K562 (cell line): Measurements from ENCODE around the gene SUGP1.

Source experiments
- ATF6 ChIP-seq: sonication (generic); formaldehyde crosslinking; IDR thresholded peaks from 2 replicates; pipeline ENCODE4 v1.4.0; 2020; ENCODE audit warnings: mild to moderate bottlenecking, missing genetic modification reagents
- BHLHE40 ChIP-seq: IDR thresholded peaks from 2 replicates; pipeline ENCODE4 v1.6.1; 2011; ENCODE audit warnings: low read length, improper control_type of control experiment
- ERF ChIP-seq: fragments of 450-650 bp; formaldehyde crosslinking; IDR thresholded peaks from 2 replicates; pipeline ENCODE4 v1.4.0; 2020; ENCODE audit warnings: mild to moderate bottlenecking, mixed read lengths
- JUN ChIP-seq, 2 experiments: sonication (generic) in 1 of 2; formaldehyde crosslinking in 1 of 2; IDR thresholded peaks; 2 replicates each; pipeline versions ENCODE4 v1.6.1 to v1.8.0; 2012 to 2022; ENCODE audit warnings: borderline replicate concordance in 2 of 2, mild to moderate bottlenecking in 2 of 2, improper control_type of control experiment in 1 of 2, low read depth in 1 of 2, low read length in 1 of 2, missing genetic modification reagents in 1 of 2
- LARP7 ChIP-seq: fragments of 450-650 bp; IDR thresholded peaks from 2 replicates; pipeline ENCODE4 v1.6.1; 2016
- MCM3 ChIP-seq: fragments of 450-650 bp; IDR thresholded peaks from 2 replicates; pipeline ENCODE4 v1.6.1; 2016
- POLR2A ChIP-seq: fragments of 450-650 bp; conservative IDR thresholded peaks from 2 replicates; pipeline ENCODE4 v1.6.1; 2016
- POLR2AphosphoS5 ChIP-seq: IDR thresholded peaks from 2 replicates; pipeline ENCODE4 v1.6.1; 2011; ENCODE audit warnings: mild to moderate bottlenecking, low read depth, low read length, moderate library complexity; ENCODE audit not compliant: control insufficient read depth, insufficient read depth
- SP1 ChIP-seq: sonication (generic); formaldehyde crosslinking; IDR thresholded peaks from 2 replicates; pipeline ENCODE4 v1.8.1; 2022; ENCODE audit warnings: mild to moderate bottlenecking, missing genetic modification reagents
- TEAD2 ChIP-seq: fragments of 450-650 bp; IDR thresholded peaks from 2 replicates; pipeline ENCODE4 v1.6.1; 2016; ENCODE audit warnings: missing genetic modification characterization, control low read depth, missing compliant biosample characterization
- TF ChIP-seq, protein P1 (sequence below): sonication (generic); formaldehyde crosslinking; IDR thresholded peaks from 2 replicates; pipeline ENCODE4 v1.8.1; 2023; ENCODE audit warnings: mild to moderate bottlenecking, missing genetic modification reagents
- TF ChIP-seq, protein P2 (sequence below): fragments of 450-650 bp; formaldehyde crosslinking; IDR thresholded peaks from 2 replicates; pipeline ENCODE4 v1.4.0; 2022; ENCODE audit warnings: missing genetic modification characterization
- TF ChIP-seq, protein P3 (sequence below): fragments of 450-650 bp; IDR thresholded peaks from 2 replicates; pipeline ENCODE4 v1.6.1; 2016; ENCODE audit warnings: low read depth, mild to moderate bottlenecking, moderate library complexity
- TF ChIP-seq, protein P4 (sequence below): fragments of 250-450 bp; sonication (Bioruptor Pico); IDR thresholded peaks from 2 replicates; pipeline ENCODE4 v1.9.0; 2021; ENCODE audit warnings: mild to moderate bottlenecking

GRCh38 chr19:19274716-19275565 lies 45.4 kb downstream of the SUGP1 start:
- TF ChIP-seq MCM3 (no peak), ATF6 (CRISPR knock-in tag) (no peak), SP1 (CRISPR knock-in tag) (no peak), BHLHE40 (no peak), ERF (CRISPR knock-in tag) (no peak), POLR2A (no peak; the same call in 1 of the 2 replicates), TEAD2 (tag) (no peak), JUN (IDR thresholded peaks at IDR 0.05; ENCODE audit: borderline replicate concordance, low read depth, low read length) (no peak), JUN (CRISPR knock-in tag; IDR thresholded peaks at IDR 0.05; ENCODE audit: borderline replicate concordance) (no peak), LARP7 (no peak), POLR2AphosphoS5 (no peak; the same call in 1 of the 2 replicates)
- TF ChIP-seq, protein P1, sequence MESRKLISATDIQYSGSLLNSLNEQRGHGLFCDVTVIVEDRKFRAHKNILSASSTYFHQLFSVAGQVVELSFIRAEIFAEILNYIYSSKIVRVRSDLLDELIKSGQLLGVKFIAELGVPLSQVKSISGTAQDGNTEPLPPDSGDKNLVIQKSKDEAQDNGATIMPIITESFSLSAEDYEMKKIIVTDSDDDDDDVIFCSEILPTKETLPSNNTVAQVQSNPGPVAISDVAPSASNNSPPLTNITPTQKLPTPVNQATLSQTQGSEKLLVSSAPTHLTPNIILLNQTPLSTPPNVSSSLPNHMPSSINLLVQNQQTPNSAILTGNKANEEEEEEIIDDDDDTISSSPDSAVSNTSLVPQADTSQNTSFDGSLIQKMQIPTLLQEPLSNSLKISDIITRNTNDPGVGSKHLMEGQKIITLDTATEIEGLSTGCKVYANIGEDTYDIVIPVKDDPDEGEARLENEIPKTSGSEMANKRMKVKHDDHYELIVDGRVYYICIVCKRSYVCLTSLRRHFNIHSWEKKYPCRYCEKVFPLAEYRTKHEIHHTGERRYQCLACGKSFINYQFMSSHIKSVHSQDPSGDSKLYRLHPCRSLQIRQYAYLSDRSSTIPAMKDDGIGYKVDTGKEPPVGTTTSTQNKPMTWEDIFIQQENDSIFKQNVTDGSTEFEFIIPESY: no peak
- TF ChIP-seq, protein P2, sequence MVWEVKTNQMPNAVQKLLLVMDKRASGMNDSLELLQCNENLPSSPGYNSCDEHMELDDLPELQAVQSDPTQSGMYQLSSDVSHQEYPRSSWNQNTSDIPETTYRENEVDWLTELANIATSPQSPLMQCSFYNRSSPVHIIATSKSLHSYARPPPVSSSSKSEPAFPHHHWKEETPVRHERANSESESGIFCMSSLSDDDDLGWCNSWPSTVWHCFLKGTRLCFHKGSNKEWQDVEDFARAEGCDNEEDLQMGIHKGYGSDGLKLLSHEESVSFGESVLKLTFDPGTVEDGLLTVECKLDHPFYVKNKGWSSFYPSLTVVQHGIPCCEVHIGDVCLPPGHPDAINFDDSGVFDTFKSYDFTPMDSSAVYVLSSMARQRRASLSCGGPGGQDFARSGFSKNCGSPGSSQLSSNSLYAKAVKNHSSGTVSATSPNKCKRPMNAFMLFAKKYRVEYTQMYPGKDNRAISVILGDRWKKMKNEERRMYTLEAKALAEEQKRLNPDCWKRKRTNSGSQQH: no peak
- TF ChIP-seq, protein P3, sequence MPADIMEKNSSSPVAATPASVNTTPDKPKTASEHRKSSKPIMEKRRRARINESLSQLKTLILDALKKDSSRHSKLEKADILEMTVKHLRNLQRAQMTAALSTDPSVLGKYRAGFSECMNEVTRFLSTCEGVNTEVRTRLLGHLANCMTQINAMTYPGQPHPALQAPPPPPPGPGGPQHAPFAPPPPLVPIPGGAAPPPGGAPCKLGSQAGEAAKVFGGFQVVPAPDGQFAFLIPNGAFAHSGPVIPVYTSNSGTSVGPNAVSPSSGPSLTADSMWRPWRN: no peak
- TF ChIP-seq, protein P4, sequence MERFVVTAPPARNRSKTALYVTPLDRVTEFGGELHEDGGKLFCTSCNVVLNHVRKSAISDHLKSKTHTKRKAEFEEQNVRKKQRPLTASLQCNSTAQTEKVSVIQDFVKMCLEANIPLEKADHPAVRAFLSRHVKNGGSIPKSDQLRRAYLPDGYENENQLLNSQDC (CRISPR knock-in tag): no peak
